Measurements from ENCODE around the gene KLF13. TPM values are rescaled to one million over a fixed set of nuclear protein-coding genes. Genes with fewer than 3 reads are reported as not detected.

KLF13 gene
- total and polyA plus RNA-seq, 7 donors = 18.7 to 71.9 (median 25.0) TPM

- no peak for DNase-seq
- WGBS, 2 donors = 82 to 88% methylated on average over 4 of the region's 4 CpGs
- TF ChIP-seq POLR2A (IDR thresholded peaks at IDR 0.05) (no peak), CTCF (IDR thresholded peaks at IDR 0.05) (no peak), EP300 (IDR thresholded peaks at IDR 0.05) (no peak), POLR2AphosphoS5 (IDR thresholded peaks at IDR 0.05) (no peak)
- peak overlapping the region in 1 of 4 donors; percentile 7 for H3K27ac ChIP-seq
- no peaks in the 10 kb centered on the region for H3K27me3 ChIP-seq
- H3K9me3 ChIP-seq = no peaks in the 10 kb centered on the region
- peaks cover 0 to 97% (median 90%) of the 10 kb centered on the region in 4 donors for H3K4me1 ChIP-seq
- no peak overlapping the region for H3K4me3 ChIP-seq
- intact Hi-C loops (cut with DNase I) = no loop called here
- H3K36me3 ChIP-seq = no peaks in the 10 kb centered on the region
Observed at GRCh38 chr15:31341496-31342195, 15.0 kb downstream of the KLF13 start.

GRCh38 chr15:31342381-31342780, 15.7 kb downstream of the KLF13 start:
- H3K27ac ChIP-seq = peak overlapping the region in 1 of 4 donors; percentile 7
- TF ChIP-seq POLR2AphosphoS5 (IDR thresholded peaks at IDR 0.05) (no peak), EP300 (IDR thresholded peaks at IDR 0.05) (no peak), CTCF (IDR thresholded peaks at IDR 0.05) (no peak), POLR2A (IDR thresholded peaks at IDR 0.05) (no peak)
- H3K27me3 ChIP-seq = no peaks in the 10 kb centered on the region

GRCh38 chr15:31342781-31343626, 16.4 kb downstream of the KLF13 start:
- H3K27ac ChIP-seq = peak overlapping the region in 2 of 4 donors; percentile 10 to 26
- peaks cover 0 to 93% (median 83%) of the 10 kb centered on the region in 4 donors for H3K4me1 ChIP-seq
- no peak for DNase-seq

More at GRCh38 chr15:31342381-31342780, 15.7 kb downstream of the KLF13 start:
- 85 to 88% methylated on average over 11 of the region's 11 CpGs for WGBS, 2 donors
- Histone ChIP-seq H3K36me3 (no peaks in the 10 kb centered on the region), H3K4me3 (no peak overlapping the region), H3K9me3 (no peaks in the 10 kb centered on the region), H3K4me1 (peaks cover 0 to 95% (median 87%) of the 10 kb centered on the region in 4 donors)
- intact Hi-C loops (cut with DNase I) = no loop called here
- DNase-seq = no peak

GRCh38 chr15:31343831-31344230, 17.2 kb downstream of the KLF13 start:
- DNase-seq = no peak
- Histone ChIP-seq H3K27me3 (no peaks in the 10 kb centered on the region), H3K9me3 (no peaks in the 10 kb centered on the region), H3K36me3 (no peaks in the 10 kb centered on the region), H3K27ac (peak overlapping the region; percentile 10 to 52 (median 18)), H3K4me3 (no peak overlapping the region), H3K4me1 (peaks cover 0 to 85% (median 76%) of the 10 kb centered on the region in 4 donors)
- 23 to 59% methylated on average over 5 of the region's 5 CpGs for WGBS, 2 donors
- intact Hi-C loops (cut with DNase I) = no loop called here
- TF ChIP-seq CTCF (IDR thresholded peaks at IDR 0.05) (no peak), POLR2AphosphoS5 (IDR thresholded peaks at IDR 0.05) (no peak), POLR2A (IDR thresholded peaks at IDR 0.05) (no peak), EP300 (IDR thresholded peaks at IDR 0.05) (no peak)

More at GRCh38 chr15:31342781-31343626, 16.4 kb downstream of the KLF13 start:
- Histone ChIP-seq H3K36me3 (no peaks in the 10 kb centered on the region), H3K4me3 (no peak overlapping the region), H3K9me3 (no peaks in the 10 kb centered on the region), H3K27me3 (no peaks in the 10 kb centered on the region)
- TF ChIP-seq POLR2A (IDR thresholded peaks at IDR 0.05) (no peak), CTCF (IDR thresholded peaks at IDR 0.05) (no peak), POLR2AphosphoS5 (IDR thresholded peaks at IDR 0.05) (no peak), EP300 (IDR thresholded peaks at IDR 0.05) (no peak)
- 66 to 81% methylated on average over 22 of the region's 22 CpGs for WGBS, 2 donors
- intact Hi-C loops (cut with DNase I) = no loop called here

Data from sigmoid colon (tissue), 7 donors.